Chondrocyte (in vitro differentiated cells): ENCODE data around the gene LRRC28. TPM values are rescaled to one million over a fixed set of nuclear protein-coding genes. Genes with fewer than 3 reads are reported as not detected.
"Not testable (repeated sequence)": the region's sequence is repeated elsewhere in the genome, so short reads cannot be mapped to it uniquely, and the experiment has no call there.

Experiments used
- DNase-seq: peaks from one replicate; pipeline ENCODE4 v3.0.0; 2021; ENCODE audit warnings: mixed read lengths, low spot score
- H3K27ac Mint-ChIP-seq: one replicate; pipeline ENCODE4 v1.8.0; 2021; ENCODE audit warnings: mild to moderate bottlenecking, moderate library complexity, mixed read lengths; ENCODE audit not compliant: unreplicated experiment
- H3K27me3 Mint-ChIP-seq: 2 replicates; pipeline ENCODE4 v1.8.0; 2021; ENCODE audit warnings: low read depth, mixed read lengths
- H3K36me3 Mint-ChIP-seq: 2 replicates; pipeline ENCODE4 v1.8.0; 2021; ENCODE audit warnings: low read depth, mixed read lengths
- H3K4me1 Mint-ChIP-seq: 2 replicates; pipeline ENCODE4 v1.8.0; 2021; ENCODE audit warnings: low read depth, mild to moderate bottlenecking, mixed read lengths
- H3K4me3 Mint-ChIP-seq: one replicate; pipeline ENCODE4 v1.8.0; 2021; ENCODE audit warnings: mild to moderate bottlenecking, moderate library complexity, mixed read lengths; ENCODE audit not compliant: unreplicated experiment
- H3K9me3 Mint-ChIP-seq: 2 replicates; pipeline ENCODE4 v1.8.0; 2021; ENCODE audit warnings: low read depth, mixed read lengths
- CTCF ChIP-seq: fragments of 200-600 bp; sonication (generic); IDR thresholded peaks from 2 replicates; pipeline ENCODE4 v1.5.0; 2021; ENCODE audit warnings: antibody characterized with exemption, mild to moderate bottlenecking, moderate library complexity
- total RNA-seq: library from RNA; stranded (reverse); gene quantifications from 3 replicates; pipeline ENCODE4 v1.2.1, GENCODE V29; 2021

Gene LRRC28
- total RNA-seq, 1 donor from 2014 or later = 28.5 TPM

DNA sequence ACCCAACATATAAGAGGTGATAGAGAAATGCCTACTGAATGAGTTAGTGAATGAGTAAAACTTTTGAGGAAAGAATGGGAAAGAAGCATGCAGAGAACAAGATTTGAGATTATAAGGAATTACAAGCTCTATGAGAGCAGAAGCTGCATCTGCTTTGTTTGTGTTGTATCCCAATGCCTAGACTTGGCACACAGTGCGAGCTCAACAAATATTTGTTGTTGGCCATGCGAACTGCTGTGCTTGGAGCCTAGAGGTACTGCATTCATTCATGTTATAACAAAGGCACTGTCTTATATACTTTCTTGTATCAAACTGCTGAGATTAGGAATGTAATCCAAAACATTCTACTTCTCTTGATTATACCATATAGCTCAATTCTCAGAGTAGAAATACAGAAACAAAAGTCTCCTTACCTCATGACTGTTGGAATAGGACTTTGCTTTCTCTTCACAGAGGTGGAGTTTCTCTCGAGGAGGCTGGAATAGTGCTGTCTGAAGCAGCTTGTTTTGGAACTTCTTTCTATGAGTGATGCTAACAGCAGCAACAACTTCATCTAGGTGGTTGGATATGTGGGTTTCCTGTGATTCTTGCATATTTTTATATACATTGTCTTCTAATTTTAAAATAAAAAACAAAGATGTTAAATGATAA, 23.0 kb upstream of the LRRC28 start:
- Mint-ChIP-seq H3K27me3 (no peaks in the 10 kb centered on the region), H3K27ac (no peak overlapping the region), H3K4me3 (no peak overlapping the region), H3K9me3 (peaks cover 5% of the 10 kb centered on the region), H3K4me1 (peaks cover 8% of the 10 kb centered on the region), H3K36me3 (peaks cover 28% of the 10 kb centered on the region)
- DNase-seq = no peak
- TF ChIP-seq CTCF = no peak

- no peak for TF ChIP-seq CTCF
- Mint-ChIP-seq H3K4me3 (no peak overlapping the region), H3K9me3 (peaks cover 5% of the 10 kb centered on the region), H3K4me1 (peaks cover 8% of the 10 kb centered on the region), H3K27me3 (no peaks in the 10 kb centered on the region), H3K36me3 (peaks cover 17% of the 10 kb centered on the region), H3K27ac (no peak overlapping the region)
- no peak for DNase-seq
Measured at GRCh38 chr15:99230867-99231266, 20.4 kb upstream of the LRRC28 start.

DNA sequence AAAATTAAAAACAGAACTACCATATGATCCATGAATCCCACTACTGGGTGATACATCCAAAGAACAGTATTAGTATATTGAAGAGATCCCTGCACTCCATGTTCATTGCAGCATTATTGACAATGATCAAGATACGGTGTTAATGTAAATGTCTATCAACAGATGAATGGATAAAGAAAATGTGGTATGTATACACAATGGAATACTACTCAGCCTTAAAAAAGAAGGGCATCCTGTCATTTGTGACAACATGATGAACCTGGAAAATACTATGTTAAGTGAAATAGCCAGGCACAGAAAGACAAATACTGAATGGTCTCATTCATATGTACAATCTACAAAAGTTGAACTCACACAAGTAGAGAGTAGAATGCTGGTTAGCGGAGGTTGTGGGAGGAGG, 18.5 kb upstream of the LRRC28 start:
- Mint-ChIP-seq H3K27ac (no peak overlapping the region), H3K9me3 (peaks cover 5% of the 10 kb centered on the region), H3K4me1 (no peaks in the 10 kb centered on the region), H3K4me3 (no peak overlapping the region), H3K27me3 (no peaks in the 10 kb centered on the region), H3K36me3 (peaks cover 10% of the 10 kb centered on the region)
- no peak for DNase-seq
- no peak for TF ChIP-seq CTCF

DNA sequence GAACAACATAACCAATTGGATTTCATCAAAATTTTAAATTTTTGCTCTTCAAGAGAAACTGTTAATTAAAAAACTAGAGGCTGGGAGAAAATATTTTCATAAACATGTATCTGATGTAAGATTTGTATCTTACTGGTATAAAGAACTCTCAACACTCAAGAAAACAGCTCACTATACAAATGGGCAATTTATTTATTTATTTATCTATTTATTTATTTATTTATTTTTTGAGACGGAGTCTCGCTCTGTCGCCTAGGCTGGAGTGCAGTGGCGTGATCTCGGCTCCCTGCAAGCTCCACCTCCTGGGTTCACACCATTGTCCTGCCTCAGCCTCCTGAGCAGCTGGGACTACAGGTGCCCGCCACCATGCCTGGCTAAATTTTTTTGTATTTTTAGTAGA, 17.1 kb upstream of the LRRC28 start:
- H3K36me3 Mint-ChIP-seq, H3K27me3 Mint-ChIP-seq, H3K4me3 Mint-ChIP-seq, H3K9me3 Mint-ChIP-seq, H3K4me1 Mint-ChIP-seq, DNase-seq, H3K27ac Mint-ChIP-seq: not testable (repeated sequence)

- no peak for DNase-seq
- H3K27me3 Mint-ChIP-seq = no peaks in the 10 kb centered on the region
- H3K36me3 Mint-ChIP-seq = peaks cover 4% of the 10 kb centered on the region
- no peak overlapping the region for H3K4me3 Mint-ChIP-seq
- no peak for TF ChIP-seq CTCF
- H3K27ac Mint-ChIP-seq = no peak overlapping the region
- no peaks in the 10 kb centered on the region for H3K9me3 Mint-ChIP-seq
- H3K4me1 Mint-ChIP-seq = peaks cover 4% of the 10 kb centered on the region
Measured at GRCh38 chr15:99238849-99239248, 12.4 kb upstream of the LRRC28 start.

DNA sequence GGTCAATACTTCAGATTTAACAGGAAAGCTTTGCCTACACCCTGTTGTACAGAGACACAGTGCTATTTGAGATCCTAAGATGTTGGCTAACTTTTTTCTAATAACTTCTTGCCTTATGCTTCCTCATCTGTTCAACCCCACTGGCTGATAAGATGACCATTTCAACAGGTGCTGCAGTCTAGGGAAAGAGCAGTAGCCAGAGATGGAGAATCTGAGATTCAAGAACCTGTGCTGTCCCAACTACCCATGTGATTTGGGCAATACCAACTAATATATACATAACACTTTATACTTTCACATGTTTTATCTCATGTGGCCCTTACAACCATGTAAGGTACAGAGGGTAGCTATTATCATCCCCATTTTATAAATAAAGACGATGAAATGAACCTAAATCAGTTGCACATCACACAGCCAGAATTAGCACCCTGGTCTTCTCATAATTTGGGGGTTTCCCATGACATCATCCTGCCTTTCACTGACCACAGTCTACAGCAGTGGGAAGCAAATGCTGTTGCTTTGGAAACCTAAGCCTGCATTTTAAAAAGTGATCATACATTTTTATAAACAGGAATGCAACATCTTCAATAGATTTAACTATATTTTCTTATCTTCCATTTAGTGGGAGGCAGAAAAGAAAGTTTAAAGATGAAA, 11.6 kb upstream of the LRRC28 start:
- Mint-ChIP-seq H3K27ac (no peak overlapping the region), H3K4me3 (no peak overlapping the region), H3K9me3 (no peaks in the 10 kb centered on the region), H3K36me3 (peaks cover 4% of the 10 kb centered on the region), H3K4me1 (peaks cover 4% of the 10 kb centered on the region), H3K27me3 (no peaks in the 10 kb centered on the region)
- TF ChIP-seq CTCF = no peak
- DNase-seq = no peak
